Prostate gland (tissue), 2 donors: ENCODE results near the gene CSRP2. TPM values are rescaled to one million over a fixed set of nuclear protein-coding genes. Genes with fewer than 3 reads are reported as not detected.

Experiments used
- DNase-seq: peaks from one replicate; pipeline ENCODE4 v3.0.0-alpha.2; 2019; ENCODE audit warnings: low spot score
- H3K27ac ChIP-seq, 2 donors: fragments of 200-600 bp; sonication (generic); 2 replicates each; pipeline ENCODE4 v1.5.1; 2017 to 2019
- H3K27me3 ChIP-seq: fragments of 200-600 bp; sonication (generic); replicated peaks from 2 replicates; pipeline ENCODE4 v1.5.1; 2019; ENCODE audit not compliant: insufficient read depth
- H3K36me3 ChIP-seq, 2 donors: fragments of 200-600 bp; sonication (generic); 1 replicate in 1 of 2; 2 replicates in 1 of 2; pipeline versions ENCODE4 v1.5.1 to v1.8.1; 2017 to 2019
- H3K4me1 ChIP-seq: fragments of 200-600 bp; sonication (generic); replicated peaks from 2 replicates; pipeline ENCODE4 v1.5.1; 2019
- H3K4me3 ChIP-seq, 2 donors: fragments of 200-600 bp; sonication (generic); 2 replicates each; pipeline ENCODE4 v1.5.1; 2017 to 2019
- H3K9me3 ChIP-seq: fragments of 200-600 bp; sonication (generic); 2 replicates; pipeline ENCODE4 v1.5.1; 2017
- POLR2A ChIP-seq: fragments of 450-650 bp; IDR thresholded peaks from one replicate; pipeline ENCODE4 v1.6.1; 2016; ENCODE audit warnings: antibody characterized with exemption, mild to moderate bottlenecking
- POLR2AphosphoS5 ChIP-seq: sonication (generic); formaldehyde crosslinking; IDR thresholded peaks from one replicate; pipeline ENCODE4 v1.6.1; 2017; ENCODE audit warnings: antibody characterized with exemption
- WGBS: methylation state at CpG from one replicate; pipeline ENCODE4 v1.1.5; 2018; 5-methylcytosine and 5-hydroxymethylcytosine counted together
- intact Hi-C: fragments of 100-400 bp; cut with DNase I; formaldehyde crosslinking; loops from one replicate; pipeline ENCODE4 v1.14.2; 2022
- total RNA-seq, 2 donors: library from RNA; depleted of rRNA; stranded (reverse); fragments of >200 nt; gene quantifications; one replicate each; pipeline ENCODE4 v1.1.0, GENCODE V29; 2016
- TF ChIP-seq, protein P1 (sequence below), 4 experiments: fragments of 200-600 bp in 2 of 4; fragments of 450-650 bp in 2 of 4; sonication (generic) in 2 of 4; IDR thresholded peaks; 1 replicate in 3 of 4; 2 replicates in 1 of 4; pipeline ENCODE4 v1.5.1; 2016 to 2019; ENCODE audit warnings: antibody characterized with exemption in 4 of 4, mild to moderate bottlenecking in 2 of 4, moderate library complexity in 2 of 4

CSRP2 gene
- total RNA-seq, 2 donors from 2014 or later = 31.0 to 98.6 TPM

DNA sequence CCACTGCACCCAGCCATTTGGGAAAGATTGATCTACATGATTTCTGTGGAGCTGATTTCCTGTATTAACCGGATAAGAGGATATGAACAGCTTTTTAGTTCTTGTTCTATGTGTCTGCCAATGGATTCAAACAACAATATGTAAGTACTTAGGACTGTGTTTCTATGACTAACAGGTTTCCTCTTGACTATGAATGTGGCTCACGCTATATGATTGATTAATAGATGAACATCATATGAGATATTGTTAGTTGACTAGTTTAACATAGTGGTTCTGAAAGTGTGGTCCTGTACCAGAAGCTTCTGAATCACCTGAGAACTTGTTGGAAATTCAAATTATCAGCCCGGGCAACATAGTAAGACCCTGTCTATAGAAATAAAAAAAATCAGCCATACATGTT lies 12.8 kb upstream of the CSRP2 start:
- H3K27me3 ChIP-seq = no peaks in the 10 kb centered on the region
- no peaks in the 10 kb centered on the region for H3K4me1 ChIP-seq
- DNase-seq = no peak
- 94% methylated on average over 3 of the region's 3 CpGs for WGBS
- no peaks in the 10 kb centered on the region for H3K9me3 ChIP-seq
- H3K36me3 ChIP-seq = no peaks in the 10 kb centered on the region
- H3K4me3 ChIP-seq = no peak overlapping the region
- intact Hi-C loops = no loop called here
- H3K27ac ChIP-seq = no peak overlapping the region
- TF ChIP-seq POLR2A = no peak
- TF ChIP-seq, protein P1, sequence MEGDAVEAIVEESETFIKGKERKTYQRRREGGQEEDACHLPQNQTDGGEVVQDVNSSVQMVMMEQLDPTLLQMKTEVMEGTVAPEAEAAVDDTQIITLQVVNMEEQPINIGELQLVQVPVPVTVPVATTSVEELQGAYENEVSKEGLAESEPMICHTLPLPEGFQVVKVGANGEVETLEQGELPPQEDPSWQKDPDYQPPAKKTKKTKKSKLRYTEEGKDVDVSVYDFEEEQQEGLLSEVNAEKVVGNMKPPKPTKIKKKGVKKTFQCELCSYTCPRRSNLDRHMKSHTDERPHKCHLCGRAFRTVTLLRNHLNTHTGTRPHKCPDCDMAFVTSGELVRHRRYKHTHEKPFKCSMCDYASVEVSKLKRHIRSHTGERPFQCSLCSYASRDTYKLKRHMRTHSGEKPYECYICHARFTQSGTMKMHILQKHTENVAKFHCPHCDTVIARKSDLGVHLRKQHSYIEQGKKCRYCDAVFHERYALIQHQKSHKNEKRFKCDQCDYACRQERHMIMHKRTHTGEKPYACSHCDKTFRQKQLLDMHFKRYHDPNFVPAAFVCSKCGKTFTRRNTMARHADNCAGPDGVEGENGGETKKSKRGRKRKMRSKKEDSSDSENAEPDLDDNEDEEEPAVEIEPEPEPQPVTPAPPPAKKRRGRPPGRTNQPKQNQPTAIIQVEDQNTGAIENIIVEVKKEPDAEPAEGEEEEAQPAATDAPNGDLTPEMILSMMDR (IDR thresholded peaks at IDR 0.05) = no peak
- no peak for TF ChIP-seq POLR2AphosphoS5

- DNase-seq = no peak
- Histone ChIP-seq H3K27me3 (no peaks in the 10 kb centered on the region), H3K9me3 (no peaks in the 10 kb centered on the region), H3K4me3 (no peak overlapping the region), H3K4me1 (no peaks in the 10 kb centered on the region), H3K27ac (no peak overlapping the region), H3K36me3 (no peaks in the 10 kb centered on the region)
- intact Hi-C loops = no loop called here
- TF ChIP-seq POLR2A (no peak), POLR2AphosphoS5 (no peak)
- TF ChIP-seq, protein P1 (IDR thresholded peaks at IDR 0.05) = no peak
- WGBS = 36% methylated on average over 8 of the region's 8 CpGs
Observed at GRCh38 chr12:76890151-76891143, 11.6 kb upstream of the CSRP2 start.

DNA sequence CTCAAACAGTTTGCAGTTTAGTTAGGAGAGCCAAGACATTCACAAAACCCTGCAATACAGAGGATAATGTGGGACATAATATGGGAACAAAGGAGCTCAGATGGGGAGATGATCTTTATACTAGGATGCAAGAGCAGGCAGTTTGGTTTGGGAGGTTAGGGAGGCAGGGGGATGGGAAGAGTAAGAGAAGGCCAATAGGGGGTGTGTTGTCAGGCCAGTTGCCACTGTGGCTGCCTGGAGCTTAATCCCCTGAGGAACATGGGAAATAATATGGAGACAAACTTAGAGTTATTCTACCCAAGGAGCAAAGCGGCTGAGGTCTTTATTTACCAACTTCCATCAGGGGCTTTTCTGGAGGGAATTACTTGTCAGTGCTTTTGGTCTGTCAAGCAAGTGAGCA lies 10.0 kb upstream of the CSRP2 start:
- Histone ChIP-seq H3K4me1 (no peaks in the 10 kb centered on the region), H3K9me3 (no peaks in the 10 kb centered on the region), H3K27me3 (no peaks in the 10 kb centered on the region), H3K4me3 (no peak overlapping the region), H3K27ac (no peak overlapping the region), H3K36me3 (no peaks in the 10 kb centered on the region)
- no peak for TF ChIP-seq POLR2A
- DNase-seq = no peak
- intact Hi-C loops = no loop called here
- 100% methylated on average over 1 of the region's 1 CpG for WGBS

DNA sequence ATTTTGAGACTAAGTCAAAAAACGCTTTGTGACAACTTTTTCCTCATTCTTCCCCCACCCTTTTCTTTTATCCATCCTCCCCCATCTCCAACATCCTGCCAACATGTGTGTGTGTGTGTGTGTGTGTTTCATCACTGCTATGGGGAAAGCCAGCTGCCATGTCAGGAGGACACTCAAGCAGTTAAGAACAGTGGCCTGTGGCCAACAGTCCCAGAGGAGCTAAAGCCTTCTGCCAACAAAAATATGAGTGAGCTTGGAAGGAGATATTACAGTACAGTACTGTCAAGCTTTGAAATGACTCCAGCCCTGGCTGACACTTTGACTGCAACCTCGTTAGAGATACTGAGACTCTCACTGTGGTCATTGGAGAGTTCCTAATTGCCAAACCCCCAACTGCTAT lies 5.0 kb upstream of the CSRP2 start:
- no peaks in the 10 kb centered on the region for H3K9me3 ChIP-seq
- peaks cover 7% of the 10 kb centered on the region for H3K4me1 ChIP-seq
- H3K27me3 ChIP-seq = no peaks in the 10 kb centered on the region
- H3K36me3 ChIP-seq = no peaks in the 10 kb centered on the region
- DNase-seq = no peak
- TF ChIP-seq POLR2AphosphoS5 (no peak), POLR2A (no peak)
- TF ChIP-seq, protein P1 (IDR thresholded peaks at IDR 0.05) = no peak
- 44% methylated on average over 2 of the region's 2 CpGs for WGBS
- H3K4me3 ChIP-seq = no peak overlapping the region
- no peak overlapping the region for H3K27ac ChIP-seq
- intact Hi-C loops = no loop called here

GRCh38 chr12:76883151-76883550 lies 4.3 kb upstream of the CSRP2 start:
- TF ChIP-seq POLR2A (no peak), POLR2AphosphoS5 (no peak)
- TF ChIP-seq, protein P1 (IDR thresholded peaks at IDR 0.05) = no peak
- WGBS = 89% methylated on average over 6 of the region's 6 CpGs
- H3K36me3 ChIP-seq = no peaks in the 10 kb centered on the region
- H3K4me3 ChIP-seq = no peak overlapping the region
- H3K27ac ChIP-seq = no peak overlapping the region
- no peak for DNase-seq
- H3K27me3 ChIP-seq = no peaks in the 10 kb centered on the region
- no peaks in the 10 kb centered on the region for H3K9me3 ChIP-seq
- H3K4me1 ChIP-seq = peaks cover 7% of the 10 kb centered on the region
- intact Hi-C loops = no loop called here
